T-cell (primary cell): ENCODE results near the gene ANKK1. TPM values are rescaled to one million over a fixed set of nuclear protein-coding genes. Genes with fewer than 3 reads are reported as not detected.

Source experiments
- ATAC-seq, 4 experiments: fragments of 200-7000 bp in 3 of 4; fragments of 150-1000 bp in 1 of 4; cut with Tn5 transposase; replicated peaks in 1 of 4; 1 replicate in 3 of 4; 2 replicates in 1 of 4; pipeline ENCODE4 v1.10.0; 2021; ENCODE audit warnings: moderate library complexity in 3 of 4, mild to moderate bottlenecking in 2 of 4, moderate number of reproducible peaks in 1 of 4
- CTCF ChIA-PET, 2 donors: fragments of 300-600 bp; sonication (Branson Sonifier 250); formaldehyde crosslinking; loops; one replicate each; lab custom pipeline; 2022; ENCODE audit warnings: antibody characterized with exemption in 2 of 2; lab: Charles Lee
- POLR2A ChIA-PET, 2 donors: fragments of 300-600 bp; sonication (Branson Sonifier 250); formaldehyde crosslinking; loops; one replicate each; lab custom pipeline; 2022; ENCODE audit warnings: antibody characterized with exemption in 2 of 2; lab: Charles Lee
- DNase-seq, 35 experiments: peaks; one replicate each; pipeline versions ENCODE4 v3.0.0 to v3.0.0-alpha.2; 2013 to 2023
- H3K27ac ChIP-seq: one replicate; pipeline ENCODE4 v1.5.1; 2013; ENCODE audit warnings: low read length
- H3K27me3 ChIP-seq, 2 experiments: replicated peaks in 1 of 2; 1 replicate in 1 of 2; 2 replicates in 1 of 2; pipeline versions ENCODE4 v1.6.1 to v1.7.0; 2013; ENCODE audit warnings: low read length in 1 of 2, mixed read lengths in 1 of 2; ENCODE audit not compliant: control insufficient read depth in 2 of 2, insufficient read depth in 2 of 2; ENCODE audit errors: extremely low read depth in 1 of 2
- H3K36me3 ChIP-seq, 2 donors: 1 replicate in 1 of 2; 2 replicates in 1 of 2; pipeline versions ENCODE4 v1.6.1 to v1.7.0; 2013; ENCODE audit warnings: low read length in 1 of 2; ENCODE audit not compliant: control insufficient read depth in 2 of 2, insufficient read depth in 1 of 2; ENCODE audit errors: extremely low read depth in 1 of 2
- H3K4me1 ChIP-seq, 2 experiments: 1 replicate in 1 of 2; 2 replicates in 1 of 2; pipeline versions ENCODE4 v1.6.1 to v1.7.0; 2013; ENCODE audit warnings: low read length in 2 of 2, mixed read lengths in 1 of 2; ENCODE audit not compliant: insufficient read depth in 2 of 2, control insufficient read depth in 1 of 2; ENCODE audit errors: extremely low read depth in 1 of 2
- H3K4me3 ChIP-seq, 2 donors: 1 replicate in 1 of 2; 2 replicates in 1 of 2; pipeline versions ENCODE4 v1.5.1 to v1.7.0; 2013; ENCODE audit warnings: mild to moderate bottlenecking in 2 of 2, low read length in 1 of 2, moderate library complexity in 1 of 2; ENCODE audit not compliant: control insufficient read depth in 1 of 2; ENCODE audit errors: extremely low read depth in 1 of 2
- H3K9me3 ChIP-seq: 2 replicates; pipeline ENCODE4 v1.7.0; 2013
- H3K27ac Mint-ChIP-seq, 2 donors: one replicate each; pipeline ENCODE4 v1.8.0; 2020 to 2021; ENCODE audit warnings: mild to moderate bottlenecking in 2 of 2, mixed read lengths in 2 of 2
- H3K27me3 Mint-ChIP-seq, 2 donors: one replicate each; pipeline ENCODE4 v1.8.0; 2021 to 2022; ENCODE audit warnings: mixed read lengths in 2 of 2
- H3K36me3 Mint-ChIP-seq: one replicate; pipeline ENCODE4 v1.8.0; 2021; ENCODE audit warnings: mixed read lengths
- H3K4me1 Mint-ChIP-seq, 3 donors: one replicate each; pipeline ENCODE4 v1.8.0; 2020 to 2022; ENCODE audit warnings: mixed read lengths in 3 of 3, mild to moderate bottlenecking in 1 of 3
- H3K4me3 Mint-ChIP-seq, 3 donors: one replicate each; pipeline ENCODE4 v1.8.0; 2020 to 2022; ENCODE audit warnings: mild to moderate bottlenecking in 3 of 3, mixed read lengths in 3 of 3, moderate library complexity in 3 of 3
- H3K9me3 Mint-ChIP-seq, 3 donors: one replicate each; pipeline ENCODE4 v1.8.0; 2020 to 2022; ENCODE audit warnings: mixed read lengths in 3 of 3
- whole genome bisulfite sequencing: methylation state at CpG from one replicate; pipeline ENCODE4 v1.1.5; 2013; ENCODE audit warnings: missing lambda C conversion rate; ENCODE audit not compliant: insufficient coverage; 5-methylcytosine and 5-hydroxymethylcytosine counted together
- total RNA-seq, 35 experiments: library from RNA in 6 of 35; stranded (reverse) in 6 of 35; fragments of 120-200 nt in 1 of 35; gene quantifications; one replicate each; pipeline versions ENCODE4 v1.2.1 to v1.2.4 and lab custom pipeline; 2013 to 2026

The ANKK1 gene
- total RNA-seq, 5 donors from 2014 or later (not counting 1 experiment from before 2014, with no cell fraction given), result 1.2 to 4.6 (median 3.3) TPM

- no peaks in the 10 kb centered on the region for H3K36me3 Mint-ChIP-seq
- H3K27me3 Mint-ChIP-seq, result peaks cover 0 to 2% of the 10 kb centered on the region in 2 donors
- Histone ChIP-seq H3K4me3 (no peak overlapping the region), H3K27me3 (peaks cover 0 to 9% of the 10 kb centered on the region in 2 experiments), H3K4me1 (no peaks in the 10 kb centered on the region), H3K9me3 (no peaks in the 10 kb centered on the region), H3K27ac (no peak overlapping the region), H3K36me3 (no peaks in the 10 kb centered on the region)
- H3K4me1 Mint-ChIP-seq, result no peaks in the 10 kb centered on the region
- WGBS, result 77% methylated on average over 2 of the region's 5 CpGs
- ChIA-PET POLR2A (no interaction called here), CTCF (interaction anchor here in 1 of 2 donors (0.7 kb wide), 1 partner anchor 851 kb away, joined by 3 read pairs; no protein-coding TSS in a partner anchor)
- no peak for ATAC-seq
- no peak for DNase-seq
- H3K4me3 Mint-ChIP-seq, result no peak overlapping the region
- no peak overlapping the region for H3K27ac Mint-ChIP-seq
- no peaks in the 10 kb centered on the region for H3K9me3 Mint-ChIP-seq
These were observed 13.2 kb downstream of the ANKK1 start for GRCh38 chr11:113400631-113401230.

GRCh38 chr11:113401718-113402117 lies 14.1 kb downstream of the ANKK1 start:
- no peak overlapping the region for H3K4me3 ChIP-seq

GRCh38 chr11:113404859-113405430 lies 17.4 kb downstream of the ANKK1 start:
- DNase-seq (no peak), ATAC-seq (no peak)
- CTCF ChIA-PET, result no interaction called here
- no peaks in the 10 kb centered on the region for H3K4me1 Mint-ChIP-seq
- WGBS, result 84% methylated on average over 5 of the region's 7 CpGs
- H3K27me3 Mint-ChIP-seq, result peaks cover 5 to 11% of the 10 kb centered on the region in 2 donors
- no peaks in the 10 kb centered on the region for H3K9me3 Mint-ChIP-seq
- H3K4me3 Mint-ChIP-seq, result no peak overlapping the region
- H3K27ac ChIP-seq, result no peak overlapping the region
- H3K36me3 Mint-ChIP-seq, result no peaks in the 10 kb centered on the region
- no peaks in the 10 kb centered on the region for H3K4me1 ChIP-seq
- H3K27ac Mint-ChIP-seq, result no peak overlapping the region
- H3K9me3 ChIP-seq, result no peaks in the 10 kb centered on the region
- H3K27me3 ChIP-seq, result peaks cover 0 to 17% of the 10 kb centered on the region in 2 experiments
- H3K4me3 ChIP-seq, result no peak overlapping the region
- POLR2A ChIA-PET, result no interaction called here
- H3K36me3 ChIP-seq, result no peaks in the 10 kb centered on the region

More at GRCh38 chr11:113401718-113402117, 14.1 kb downstream of the ANKK1 start:
- CTCF ChIA-PET, result interaction anchor here in 1 of 2 donors (0.5 to 0.7 kb wide), 2 partner anchors 686 to 850 kb away, joined by 3 to 5 read pairs; no protein-coding TSS in a partner anchor
- no peak for DNase-seq
- H3K27me3 ChIP-seq, result peaks cover 0 to 9% of the 10 kb centered on the region in 2 experiments
- no peaks in the 10 kb centered on the region for H3K36me3 Mint-ChIP-seq
- H3K27ac ChIP-seq, result no peak overlapping the region
- no peaks in the 10 kb centered on the region for H3K9me3 Mint-ChIP-seq
- H3K4me1 Mint-ChIP-seq, result no peaks in the 10 kb centered on the region
- H3K27me3 Mint-ChIP-seq, result peaks cover 0 to 2% of the 10 kb centered on the region in 2 donors
- no peaks in the 10 kb centered on the region for H3K4me1 ChIP-seq
- no peaks in the 10 kb centered on the region for H3K9me3 ChIP-seq
- H3K36me3 ChIP-seq, result no peaks in the 10 kb centered on the region
- H3K27ac Mint-ChIP-seq, result no peak overlapping the region
- ATAC-seq, result peak in 1 of 4 experiments; percentile 27
- no peak overlapping the region for H3K4me3 Mint-ChIP-seq
- POLR2A ChIA-PET, result no interaction called here
- WGBS, result 0% methylated on average over 2 of the region's 2 CpGs

GRCh38 chr11:113405724-113406478 lies 18.3 kb downstream of the ANKK1 start:
- Mint-ChIP-seq H3K4me3 (no peak overlapping the region), H3K9me3 (no peaks in the 10 kb centered on the region), H3K36me3 (no peaks in the 10 kb centered on the region), H3K4me1 (no peaks in the 10 kb centered on the region), H3K27me3 (peaks cover 5 to 12% of the 10 kb centered on the region in 2 donors), H3K27ac (no peak overlapping the region)
- Histone ChIP-seq H3K4me1 (no peaks in the 10 kb centered on the region), H3K36me3 (no peaks in the 10 kb centered on the region), H3K27ac (no peak overlapping the region), H3K9me3 (no peaks in the 10 kb centered on the region), H3K27me3 (peaks cover 0 to 17% of the 10 kb centered on the region in 2 experiments), H3K4me3 (no peak overlapping the region)
- ATAC-seq (no peak), DNase-seq (no peak)
- POLR2A ChIA-PET, result no interaction called here
- WGBS, result 100% methylated on average over 2 of the region's 7 CpGs
- CTCF ChIA-PET, result no interaction called here

GRCh38 chr11:113407163-113407562 lies 19.6 kb downstream of the ANKK1 start:
- 38% methylated on average over 3 of the region's 3 CpGs for WGBS
- no peak overlapping the region for H3K4me3 Mint-ChIP-seq
- ChIA-PET POLR2A (no interaction called here), CTCF (no interaction called here)
- DNase-seq, result no peak
- Histone ChIP-seq H3K36me3 (no peaks in the 10 kb centered on the region), H3K4me1 (no peaks in the 10 kb centered on the region), H3K27ac (no peak overlapping the region), H3K9me3 (no peaks in the 10 kb centered on the region), H3K27me3 (peaks cover 0 to 13% of the 10 kb centered on the region in 2 experiments), H3K4me3 (no peak overlapping the region)
- H3K36me3 Mint-ChIP-seq, result no peaks in the 10 kb centered on the region
- H3K27ac Mint-ChIP-seq, result no peak overlapping the region
- H3K27me3 Mint-ChIP-seq, result peaks cover 5 to 18% of the 10 kb centered on the region in 2 donors
- no peaks in the 10 kb centered on the region for H3K4me1 Mint-ChIP-seq
- no peaks in the 10 kb centered on the region for H3K9me3 Mint-ChIP-seq
- no peak for ATAC-seq

GRCh38 chr11:113408206-113408605 lies 20.6 kb downstream of the ANKK1 start:
- no peaks in the 10 kb centered on the region for H3K4me1 Mint-ChIP-seq
- H3K27ac ChIP-seq, result no peak overlapping the region
- H3K9me3 Mint-ChIP-seq, result no peaks in the 10 kb centered on the region
- no peaks in the 10 kb centered on the region for H3K36me3 Mint-ChIP-seq
- H3K4me1 ChIP-seq, result no peaks in the 10 kb centered on the region
- H3K27me3 Mint-ChIP-seq, result peaks cover 5 to 18% of the 10 kb centered on the region in 2 donors
- ATAC-seq, result no peak
- ChIA-PET POLR2A (no interaction called here), CTCF (no interaction called here)
- WGBS, result 62% methylated on average over 4 of the region's 9 CpGs
- no peak overlapping the region for H3K4me3 Mint-ChIP-seq
- H3K27me3 ChIP-seq, result peaks cover 0 to 21% of the 10 kb centered on the region in 2 experiments
- no peaks in the 10 kb centered on the region for H3K36me3 ChIP-seq
- no peaks in the 10 kb centered on the region for H3K9me3 ChIP-seq
- H3K4me3 ChIP-seq, result no peak overlapping the region
- H3K27ac Mint-ChIP-seq, result no peak overlapping the region
- DNase-seq, result no peak
